ENCODE measurements around the gene RPL10. TPM values are rescaled to one million over a fixed set of nuclear protein-coding genes. Genes with fewer than 3 reads are reported as not detected.
A peak's percentile ranks its signal among the peaks of the same experiment; 100 is the strongest.

The RPL10 gene
- total and polyA plus RNA-seq, 4 donors = 2,479 to 4,258 (median 3,622) TPM

GRCh38 chrX:154434394-154435168, 36.4 kb downstream of the RPL10 start:
- Histone ChIP-seq H3K4me1 (ENCODE audit: control insufficient read depth in 5 of 5, insufficient read depth in 5 of 5, low read length in 5 of 5) (peaks cover 0 to 8% (median 5%) of the 10 kb centered on the region in 5 donors), H3K9ac (ENCODE audit: insufficient read depth in 1 of 2, low read length in 2 of 2) (no peak overlapping the region), H3K9me3 (ENCODE audit: control insufficient read depth in 4 of 4, insufficient read depth in 3 of 4, low read length in 3 of 4) (peaks cover 0 to 6% (median 0%) of the 10 kb centered on the region in 4 donors), H3K27ac (ENCODE audit: low read depth in 1 of 2, low read length in 1 of 2) (no peak overlapping the region), H3K4me3 (no peak overlapping the region), H3K27me3 (ENCODE audit: control insufficient read depth in 3 of 3, insufficient read depth in 3 of 3, low read length in 2 of 3) (no peaks in the 10 kb centered on the region), H3K36me3 (ENCODE audit: control insufficient read depth in 4 of 4, insufficient read depth in 4 of 4, low read length in 4 of 4) (peaks cover 0 to 25% (median 7%) of the 10 kb centered on the region in 4 donors)
- no peak for ATAC-seq (ENCODE audit: insufficient read depth, low FRiP score)
- no peak for DNase-seq
- WGBS, 2 donors = 83 to 100% methylated on average over 3 to 7 of the region's 7 CpGs
- no peak for TF ChIP-seq CTCF (IDR thresholded peaks at IDR 0.05; ENCODE audit: control extremely low read depth, extremely low read depth)

- ATAC-seq (ENCODE audit: insufficient read depth, low FRiP score) (no peak), DNase-seq (no peak)
- Histone ChIP-seq H3K9me3 (ENCODE audit: control insufficient read depth in 4 of 4, insufficient read depth in 3 of 4, low read length in 3 of 4) (peaks cover 0 to 6% (median 0%) of the 10 kb centered on the region in 4 donors), H3K4me1 (ENCODE audit: control insufficient read depth in 5 of 5, insufficient read depth in 5 of 5, low read length in 5 of 5) (peaks cover 0 to 8% (median 3%) of the 10 kb centered on the region in 5 donors), H3K27ac (ENCODE audit: low read depth in 1 of 2, low read length in 1 of 2) (no peak overlapping the region), H3K27me3 (ENCODE audit: control insufficient read depth in 3 of 3, insufficient read depth in 3 of 3, low read length in 2 of 3) (no peaks in the 10 kb centered on the region), H3K4me3 (no peak overlapping the region), H3K36me3 (ENCODE audit: control insufficient read depth in 4 of 4, insufficient read depth in 4 of 4, low read length in 4 of 4) (peaks cover 0 to 25% (median 8%) of the 10 kb centered on the region in 4 donors), H3K9ac (ENCODE audit: insufficient read depth in 1 of 2, low read length in 2 of 2) (no peak overlapping the region)
- WGBS, 2 donors = 92 to 94% methylated on average over 17 to 19 of the region's 19 CpGs
- no peak for TF ChIP-seq CTCF (IDR thresholded peaks at IDR 0.05; ENCODE audit: control extremely low read depth, extremely low read depth)
Observed at GRCh38 chrX:154435171-154435733, 37.1 kb downstream of the RPL10 start.

GRCh38 chrX:154436374-154436982, 38.3 kb downstream of the RPL10 start:
- no peak overlapping the region for H3K4me3 ChIP-seq
- peaks cover 0 to 28% (median 9%) of the 10 kb centered on the region in 4 donors for H3K36me3 ChIP-seq (ENCODE audit: control insufficient read depth in 4 of 4, insufficient read depth in 4 of 4, low read length in 4 of 4)
- no peak overlapping the region for H3K9ac ChIP-seq (ENCODE audit: insufficient read depth in 1 of 2, low read length in 2 of 2)
- no peaks in the 10 kb centered on the region for H3K27me3 ChIP-seq (ENCODE audit: control insufficient read depth in 3 of 3, insufficient read depth in 3 of 3, low read length in 2 of 3)
- peaks cover 0 to 2% (median 0%) of the 10 kb centered on the region in 4 donors for H3K9me3 ChIP-seq (ENCODE audit: control insufficient read depth in 4 of 4, insufficient read depth in 3 of 4, low read length in 3 of 4)
- DNase-seq (peak in 2 of 3 donors; percentile 42 to 59), ATAC-seq (ENCODE audit: insufficient read depth, low FRiP score) (peak; percentile 42)
- H3K27ac ChIP-seq (ENCODE audit: low read depth in 1 of 2, low read length in 1 of 2) = peak overlapping the region; percentile 85 to 89
- TF ChIP-seq CTCF (IDR thresholded peaks at IDR 0.05; ENCODE audit: control extremely low read depth, extremely low read depth) = no peak
- whole genome bisulfite sequencing, 2 donors = 32 to 35% methylated on average over 11 to 60 of the region's 78 CpGs
- peaks cover 0 to 8% (median 0%) of the 10 kb centered on the region in 5 donors for H3K4me1 ChIP-seq (ENCODE audit: control insufficient read depth in 5 of 5, insufficient read depth in 5 of 5, low read length in 5 of 5)

Measured in lung (tissue), 12 donors.